Trophoblast cell (in vitro differentiated cells and primary cell): ENCODE measurements around the gene TSPEAR.

Experiments
- DNase-seq, 2 donors: peaks; one replicate each; pipeline ENCODE4 v3.0.0-alpha.2; 2016
- H2AFZ ChIP-seq: 2 replicates; pipeline ENCODE4 v1.6.1; 2013; ENCODE audit warnings: low read length, moderate library complexity, mild to moderate bottlenecking; ENCODE audit not compliant: insufficient read depth, poor library complexity
- H2AK5ac ChIP-seq: 2 replicates; pipeline ENCODE4 v1.6.1; 2013; ENCODE audit warnings: mild to moderate bottlenecking, low read length
- H2BK120ac ChIP-seq: 2 replicates; pipeline ENCODE4 v1.6.1; 2013; ENCODE audit warnings: low read length, mild to moderate bottlenecking, moderate library complexity; ENCODE audit not compliant: insufficient read depth, poor library complexity
- H2BK12ac ChIP-seq: 2 replicates; pipeline ENCODE4 v1.6.1; 2013; ENCODE audit warnings: mild to moderate bottlenecking, low read length, moderate library complexity
- H2BK5ac ChIP-seq: 2 replicates; pipeline ENCODE4 v1.6.1; 2013; ENCODE audit warnings: low read length, low read depth, moderate library complexity, mild to moderate bottlenecking; ENCODE audit not compliant: poor library complexity
- H3K14ac ChIP-seq: 2 replicates; pipeline ENCODE4 v1.6.1; 2013; ENCODE audit warnings: mild to moderate bottlenecking, low read length
- H3K18ac ChIP-seq: 2 replicates; pipeline ENCODE4 v1.6.1; 2013; ENCODE audit warnings: mild to moderate bottlenecking, low read length
- H3K23ac ChIP-seq: 2 replicates; pipeline ENCODE4 v1.6.1; 2013; ENCODE audit warnings: low read length
- H3K27ac ChIP-seq: 2 replicates; pipeline ENCODE4 v1.5.1; 2013; ENCODE audit warnings: low read depth, mild to moderate bottlenecking, inconsistent platforms, low read length, moderate library complexity
- H3K27me3 ChIP-seq: 2 replicates; pipeline ENCODE4 v1.6.1; 2013; ENCODE audit warnings: inconsistent platforms, mild to moderate bottlenecking, low read length, moderate library complexity; ENCODE audit not compliant: insufficient read depth
- H3K36me3 ChIP-seq, 2 experiments: 1 replicate in 1 of 2; 2 replicates in 1 of 2; pipeline ENCODE4 v1.6.1; 2013; ENCODE audit warnings: low read length in 2 of 2, mild to moderate bottlenecking in 2 of 2, moderate library complexity in 1 of 2; ENCODE audit not compliant: insufficient read depth in 2 of 2, control insufficient read depth in 1 of 2
- H3K4ac ChIP-seq: 2 replicates; pipeline ENCODE4 v1.6.1; 2013; ENCODE audit warnings: low read depth, mild to moderate bottlenecking, low read length, moderate library complexity
- H3K4me1 ChIP-seq, 2 experiments: 1 replicate in 1 of 2; 2 replicates in 1 of 2; pipeline ENCODE4 v1.6.1; 2013; ENCODE audit warnings: low read length in 2 of 2, mild to moderate bottlenecking in 2 of 2, moderate library complexity in 1 of 2; ENCODE audit not compliant: insufficient read depth in 2 of 2, control insufficient read depth in 1 of 2
- H3K4me2 ChIP-seq: 2 replicates; pipeline ENCODE4 v1.6.1; 2013; ENCODE audit warnings: inconsistent platforms, mild to moderate bottlenecking, low read length, moderate library complexity
- H3K4me3 ChIP-seq: 2 replicates; pipeline ENCODE4 v1.5.1; 2013; ENCODE audit warnings: mild to moderate bottlenecking, low read depth, low read length, inconsistent platforms
- H3K79me1 ChIP-seq: one replicate; pipeline ENCODE4 v1.6.1; 2013; ENCODE audit warnings: low read length
- H3K79me2 ChIP-seq: 2 replicates; pipeline ENCODE4 v1.6.1; 2013; ENCODE audit warnings: low read length, mild to moderate bottlenecking; ENCODE audit not compliant: control insufficient read depth, insufficient read depth, poor library complexity
- H3K9ac ChIP-seq: 2 replicates; pipeline ENCODE4 v1.6.1; 2013; ENCODE audit warnings: mild to moderate bottlenecking, low read length
- H3K9me3 ChIP-seq: 2 replicates; pipeline ENCODE4 v1.6.1; 2013; ENCODE audit warnings: low read depth, mild to moderate bottlenecking, control low read depth, inconsistent platforms, low read length; ENCODE audit not compliant: insufficient read depth
- H4K12ac ChIP-seq: 2 replicates; pipeline ENCODE4 v1.6.1; 2013; ENCODE audit warnings: low read depth, mild to moderate bottlenecking, low read length, moderate library complexity
- H4K8ac ChIP-seq: 2 replicates; pipeline ENCODE4 v1.6.1; 2013; ENCODE audit warnings: low read depth, mild to moderate bottlenecking, low read length, moderate library complexity
- H4K91ac ChIP-seq: one replicate; pipeline ENCODE4 v1.6.1; 2013; ENCODE audit warnings: low read depth, mild to moderate bottlenecking, low read length, moderate library complexity
- WGBS: extraction: QIAGEN DNeasy Blood & Tissue Kit; methylation state at CpG from one replicate; pipeline ENCODE4 v1.1.7; 2013; ENCODE audit warnings: missing lambda C conversion rate; ENCODE audit not compliant: insufficient read length, insufficient coverage; ENCODE audit errors: extremely low coverage; 5-methylcytosine and 5-hydroxymethylcytosine counted together

TSPEAR gene

DNA sequence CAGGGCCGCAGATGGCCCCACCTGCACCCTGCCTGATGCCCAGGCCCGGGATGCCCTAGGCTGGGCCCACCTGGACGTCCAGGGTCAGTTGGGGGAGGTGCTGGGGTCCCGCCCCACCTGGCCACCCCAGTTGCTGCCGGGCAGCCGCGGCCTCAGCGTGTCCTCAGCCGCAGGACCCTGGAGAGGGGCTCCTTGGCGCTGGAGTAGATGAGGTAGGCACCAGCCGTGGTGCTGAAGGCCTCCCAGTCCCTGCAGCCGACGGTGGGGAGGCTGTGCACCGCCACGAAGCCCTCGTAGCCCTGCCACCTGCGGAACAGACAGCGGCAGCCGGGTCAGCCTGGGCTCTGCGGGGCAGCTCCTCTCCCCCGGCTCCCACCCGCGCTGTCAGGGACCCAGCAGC is 211.7 kb downstream of the TSPEAR start:
- Histone ChIP-seq H3K14ac (no peak overlapping the region), H3K36me3 (no peaks in the 10 kb centered on the region), H4K91ac (no peak overlapping the region), H4K8ac (no peak overlapping the region), H2BK12ac (no peak overlapping the region), H3K27me3 (no peaks in the 10 kb centered on the region), H3K18ac (no peak overlapping the region), H3K4me3 (no peak overlapping the region), H3K4ac (no peak overlapping the region), H3K9me3 (no peaks in the 10 kb centered on the region), H4K12ac (no peak overlapping the region), H3K9ac (no peak overlapping the region), H3K79me1 (no peaks in the 10 kb centered on the region), H3K4me1 (no peaks in the 10 kb centered on the region), H3K27ac (no peak overlapping the region), H3K79me2 (no peaks in the 10 kb centered on the region), H2BK120ac (no peak overlapping the region), H2BK5ac (no peak overlapping the region), H2AK5ac (no peak overlapping the region), H3K4me2 (no peak overlapping the region), H2AFZ (no peak overlapping the region), H3K23ac (no peak overlapping the region)
- no peak for DNase-seq
- WGBS = no CpG with 5 or more reads among the region's 23 CpGs

- H2AK5ac ChIP-seq = no peak overlapping the region
- no peaks in the 10 kb centered on the region for H3K27me3 ChIP-seq
- peaks cover 4% of the 10 kb centered on the region for H3K9me3 ChIP-seq
- no peaks in the 10 kb centered on the region for H3K79me2 ChIP-seq
- no peak overlapping the region for H3K23ac ChIP-seq
- no peak overlapping the region for H3K27ac ChIP-seq
- H2AFZ ChIP-seq = no peak overlapping the region
- no peaks in the 10 kb centered on the region for H3K79me1 ChIP-seq
- H3K4me2 ChIP-seq = no peak overlapping the region
- no peak overlapping the region for H3K4ac ChIP-seq
- no peak for DNase-seq
- H4K8ac ChIP-seq = no peak overlapping the region
- H4K12ac ChIP-seq = no peak overlapping the region
- H3K4me3 ChIP-seq = no peak overlapping the region
- H2BK120ac ChIP-seq = no peak overlapping the region
- H4K91ac ChIP-seq = no peak overlapping the region
- H3K14ac ChIP-seq = no peak overlapping the region
- no CpG with 5 or more reads among the region's 18 CpGs for WGBS
- H3K4me1 ChIP-seq = no peaks in the 10 kb centered on the region
- no peak overlapping the region for H3K18ac ChIP-seq
- no peak overlapping the region for H3K9ac ChIP-seq
- no peak overlapping the region for H2BK5ac ChIP-seq
- no peaks in the 10 kb centered on the region for H3K36me3 ChIP-seq
- H2BK12ac ChIP-seq = no peak overlapping the region
Observed at GRCh38 chr21:44499211-44499560, 212.2 kb downstream of the TSPEAR start.

GRCh38 chr21:44498280-44499210 is 212.8 kb downstream of the TSPEAR start:
- no peaks in the 10 kb centered on the region for H3K79me2 ChIP-seq
- H2BK12ac ChIP-seq = no peak overlapping the region
- no peaks in the 10 kb centered on the region for H3K79me1 ChIP-seq
- DNase-seq = no peak
- H3K4me3 ChIP-seq = no peak overlapping the region
- peaks cover 10% of the 10 kb centered on the region for H3K9me3 ChIP-seq
- H3K23ac ChIP-seq = no peak overlapping the region
- H2AFZ ChIP-seq = no peak overlapping the region
- H3K18ac ChIP-seq = no peak overlapping the region
- H3K36me3 ChIP-seq = no peaks in the 10 kb centered on the region
- no peaks in the 10 kb centered on the region for H3K27me3 ChIP-seq
- H2BK5ac ChIP-seq = no peak overlapping the region
- H2BK120ac ChIP-seq = no peak overlapping the region
- no peak overlapping the region for H3K4ac ChIP-seq
- no peaks in the 10 kb centered on the region for H3K4me1 ChIP-seq
- H4K8ac ChIP-seq = no peak overlapping the region
- H2AK5ac ChIP-seq = no peak overlapping the region
- WGBS = no CpG with 5 or more reads among the region's 27 CpGs
- H3K9ac ChIP-seq = no peak overlapping the region
- no peak overlapping the region for H3K14ac ChIP-seq
- no peak overlapping the region for H3K4me2 ChIP-seq
- H3K27ac ChIP-seq = no peak overlapping the region
- no peak overlapping the region for H4K91ac ChIP-seq
- H4K12ac ChIP-seq = no peak overlapping the region

GRCh38 chr21:44497703-44498126 is 213.7 kb downstream of the TSPEAR start:
- Histone ChIP-seq H4K91ac (no peak overlapping the region), H3K9me3 (peaks cover 18% of the 10 kb centered on the region), H3K27me3 (no peaks in the 10 kb centered on the region), H3K23ac (no peak overlapping the region), H2AFZ (no peak overlapping the region), H2BK5ac (no peak overlapping the region), H4K12ac (no peak overlapping the region), H3K4me1 (no peaks in the 10 kb centered on the region), H4K8ac (no peak overlapping the region), H3K14ac (no peak overlapping the region), H3K79me1 (no peaks in the 10 kb centered on the region), H3K4ac (no peak overlapping the region), H2AK5ac (no peak overlapping the region), H3K4me3 (no peak overlapping the region), H3K27ac (no peak overlapping the region), H3K18ac (no peak overlapping the region), H3K4me2 (no peak overlapping the region), H2BK12ac (no peak overlapping the region), H3K36me3 (no peaks in the 10 kb centered on the region), H2BK120ac (no peak overlapping the region), H3K9ac (no peak overlapping the region), H3K79me2 (no peaks in the 10 kb centered on the region)
- WGBS = no CpG with 5 or more reads among the region's 6 CpGs
- no peak for DNase-seq
